HPDE6-E6E7 (cell line): ENCODE results near the gene ITPK1.

Experiments
- DNase-seq: peaks from one replicate; pipeline ENCODE4 v3.0.0; 2011; ENCODE audit warnings: missing footprints; ENCODE audit errors: extremely low spot score

Gene ITPK1

GRCh38 chr14:92990456-92991430 is 125.0 kb downstream of the ITPK1 start:
- DNase-seq: no peak

- no peak for DNase-seq
Measured at GRCh38 chr14:92988786-92989755, 126.7 kb downstream of the ITPK1 start.

DNA sequence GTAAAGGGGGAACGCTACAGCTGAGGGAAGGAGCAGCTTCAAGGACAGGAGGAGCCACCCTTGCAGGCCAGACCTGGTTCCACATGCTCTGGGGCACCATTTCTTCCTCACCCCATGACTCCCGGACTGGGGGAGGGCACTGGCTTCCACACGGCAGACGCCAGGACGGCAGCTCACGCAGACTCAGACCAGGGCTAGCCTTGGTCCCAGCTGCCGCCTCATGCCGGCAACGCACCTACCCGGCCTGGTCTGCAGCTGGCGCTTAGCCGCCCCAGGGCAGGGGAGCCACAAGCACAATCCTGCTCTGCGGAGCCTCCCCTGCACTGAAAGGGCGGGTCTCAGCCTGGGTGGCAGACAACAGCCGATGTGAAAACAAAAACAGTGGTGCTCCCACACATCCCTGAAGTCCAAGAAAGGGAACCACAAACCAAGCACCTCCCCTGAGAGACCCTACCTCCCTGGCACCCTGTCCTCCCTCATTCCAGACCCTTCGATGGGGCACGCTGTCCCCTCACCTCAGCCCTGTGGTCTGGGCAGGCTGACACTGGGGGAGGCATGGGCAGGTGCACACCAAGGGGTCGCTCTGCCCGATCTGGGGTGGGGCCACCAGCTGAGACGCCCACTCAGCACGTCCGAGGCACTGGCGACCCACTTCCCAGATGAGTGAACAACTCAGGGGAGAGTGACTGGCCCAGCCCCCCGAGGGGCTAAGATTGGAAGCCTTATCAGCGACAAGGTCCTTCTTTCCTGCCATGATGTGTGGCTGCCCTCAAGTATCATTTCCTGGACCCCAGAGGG is 127.8 kb downstream of the ITPK1 start:
- no peak for DNase-seq

DNA sequence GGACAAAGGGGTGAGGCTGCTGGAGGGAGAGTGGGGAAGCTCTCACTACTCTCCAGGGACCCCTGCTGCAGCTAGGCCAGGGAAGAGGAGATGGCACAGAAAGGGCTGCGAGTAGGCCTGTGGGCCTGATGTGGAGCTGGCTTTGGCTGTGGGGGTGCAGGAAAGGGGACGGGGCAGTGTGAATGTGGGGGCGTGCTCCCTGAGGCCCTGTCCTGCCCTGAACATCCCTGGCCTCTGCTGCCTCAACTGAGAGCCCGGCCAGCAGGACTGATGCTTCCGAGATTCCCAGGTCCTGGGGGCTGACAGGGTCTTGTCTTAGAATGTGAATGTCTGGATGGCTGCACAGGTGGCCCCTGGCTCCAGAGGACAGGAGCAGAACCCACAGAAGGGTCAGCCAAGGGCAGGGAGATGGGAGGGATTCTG is 128.6 kb downstream of the ITPK1 start:
- DNase-seq: no peak

DNA sequence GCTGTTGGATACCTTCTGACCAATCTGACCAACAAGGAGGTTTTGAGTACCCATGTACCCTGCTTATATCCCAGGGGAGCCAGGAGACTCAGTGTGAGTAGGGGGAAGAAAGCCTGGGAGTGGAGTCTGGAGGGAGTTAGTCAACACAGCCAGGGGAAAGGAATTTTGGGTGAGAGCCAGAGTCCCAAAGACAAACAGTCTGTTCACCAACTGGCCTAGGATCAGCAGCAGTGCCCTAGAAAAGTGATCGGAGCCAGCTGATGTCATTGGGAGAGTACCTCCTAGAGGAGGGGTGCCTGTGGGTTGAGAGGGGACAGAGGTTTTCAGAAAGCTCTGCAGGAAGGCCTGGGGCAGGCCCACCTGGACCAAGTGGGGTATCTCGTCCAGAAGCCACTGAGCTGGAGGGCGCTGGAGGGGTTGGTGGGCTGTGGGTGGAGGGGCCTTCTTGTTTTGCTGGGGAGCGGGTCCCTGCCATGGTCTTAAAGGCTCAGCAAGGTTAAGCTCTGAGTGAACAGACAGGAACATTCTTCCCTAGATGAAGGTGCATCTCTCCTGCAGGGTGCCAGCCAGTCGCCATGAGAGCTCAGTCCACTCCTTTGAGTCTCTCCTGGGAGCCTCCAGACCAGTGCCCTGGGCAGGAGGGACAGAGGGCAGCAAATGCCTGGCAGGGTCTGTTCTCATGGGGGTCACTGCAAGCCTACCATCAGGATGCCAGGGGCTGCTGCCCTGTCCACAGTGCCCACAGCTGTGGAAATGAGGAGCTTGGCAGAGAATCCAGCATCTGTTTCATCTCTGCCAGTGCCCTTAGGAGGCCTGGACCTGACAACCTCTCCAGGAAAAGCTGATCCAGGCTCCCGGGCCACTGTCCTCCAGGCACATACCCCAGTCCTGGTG is 129.2 kb downstream of the ITPK1 start:
- DNase-seq: no peak

DNA sequence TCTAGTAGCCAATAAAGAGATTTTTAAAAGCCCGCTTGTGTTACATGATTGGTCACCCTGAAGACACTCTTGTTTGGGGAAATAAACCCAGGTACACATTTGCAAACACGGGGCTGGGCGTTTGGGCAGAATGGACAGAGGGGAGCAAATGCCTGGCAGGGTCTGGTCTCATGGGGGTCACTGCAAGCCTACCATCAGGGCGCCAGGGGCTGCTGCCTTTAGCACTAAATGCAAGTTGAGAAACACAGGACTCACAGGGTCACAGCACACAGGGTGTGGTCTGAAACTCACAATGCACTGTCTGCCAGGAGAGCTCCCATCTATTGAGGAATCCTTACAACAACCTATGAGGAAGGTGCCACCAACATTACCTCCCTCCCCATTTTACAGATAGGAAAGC is 130.2 kb downstream of the ITPK1 start:
- DNase-seq: no peak

DNA sequence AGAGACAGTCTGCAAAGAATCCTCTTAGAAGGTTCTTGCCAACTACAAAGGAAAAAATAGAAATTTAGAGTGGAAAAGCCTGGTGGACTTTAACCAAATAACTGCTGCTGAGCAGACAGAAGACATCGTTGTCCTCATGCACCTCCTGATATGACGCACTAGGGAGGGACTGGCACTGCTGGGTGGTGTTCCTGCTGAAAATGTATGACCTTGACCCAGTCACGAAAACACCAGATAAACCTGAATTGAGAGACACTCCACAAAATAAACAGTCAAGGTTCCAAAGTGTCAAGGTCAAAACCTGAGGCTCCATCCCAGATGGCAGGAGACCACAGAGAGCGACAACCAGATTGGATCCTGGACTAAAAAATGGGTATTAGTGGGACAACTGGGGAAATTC is 130.8 kb downstream of the ITPK1 start:
- DNase-seq: no peak

DNA sequence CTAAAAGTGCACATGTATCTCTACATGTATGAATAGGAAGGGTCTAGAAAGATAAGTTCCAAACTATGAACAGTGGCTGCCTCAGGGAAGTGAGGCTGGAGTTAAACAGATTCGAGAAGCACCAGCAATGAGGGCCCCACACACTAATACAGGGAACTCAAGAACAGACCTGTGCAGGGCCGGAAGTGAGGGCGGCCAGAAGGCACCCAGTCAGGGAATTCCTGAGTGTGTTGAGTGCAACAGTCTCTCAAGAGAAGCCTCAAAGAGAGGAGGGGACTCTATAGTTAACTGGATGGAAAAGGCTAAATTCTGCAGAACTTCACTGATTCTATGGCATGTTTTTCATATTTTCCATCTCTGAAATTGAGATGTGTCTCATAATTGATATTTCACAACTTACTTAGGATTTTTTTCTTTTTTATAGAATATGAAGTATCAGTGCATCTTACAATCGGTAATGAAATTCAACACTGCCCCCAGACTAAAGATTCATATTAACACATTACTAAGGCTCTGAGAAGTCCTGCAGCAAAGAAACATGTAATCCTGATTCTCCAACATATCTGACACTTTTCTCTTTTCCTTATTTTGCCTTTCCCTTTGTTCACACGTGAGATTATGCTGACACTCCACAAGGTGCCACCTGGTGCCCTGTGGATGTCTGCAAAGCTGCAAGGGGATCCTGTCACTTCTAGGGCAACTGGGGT is 131.5 kb downstream of the ITPK1 start:
- DNase-seq: no peak

DNA sequence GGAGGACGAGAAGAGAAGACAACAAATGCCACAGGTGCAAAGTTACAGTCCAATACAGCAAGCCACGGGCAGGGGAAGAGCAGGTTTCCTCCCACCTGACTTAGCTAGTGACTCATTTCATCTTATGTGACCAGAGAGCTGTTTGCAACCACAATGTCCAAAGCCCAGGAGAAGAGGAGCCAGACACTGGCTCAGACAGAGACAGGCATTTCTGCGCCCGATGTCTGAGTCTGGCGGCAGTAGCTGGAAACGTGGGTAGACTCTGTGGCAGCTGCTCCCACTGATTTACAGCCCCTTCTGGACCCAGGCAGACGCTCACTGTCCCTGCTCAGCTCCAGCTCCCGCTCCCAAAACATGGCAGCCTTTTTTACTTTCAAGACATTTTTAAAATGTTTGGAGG is 132.8 kb downstream of the ITPK1 start:
- DNase-seq: no peak

- DNase-seq: no peak
Measured at GRCh38 chr14:92981726-92982125, 134.0 kb downstream of the ITPK1 start.

DNA sequence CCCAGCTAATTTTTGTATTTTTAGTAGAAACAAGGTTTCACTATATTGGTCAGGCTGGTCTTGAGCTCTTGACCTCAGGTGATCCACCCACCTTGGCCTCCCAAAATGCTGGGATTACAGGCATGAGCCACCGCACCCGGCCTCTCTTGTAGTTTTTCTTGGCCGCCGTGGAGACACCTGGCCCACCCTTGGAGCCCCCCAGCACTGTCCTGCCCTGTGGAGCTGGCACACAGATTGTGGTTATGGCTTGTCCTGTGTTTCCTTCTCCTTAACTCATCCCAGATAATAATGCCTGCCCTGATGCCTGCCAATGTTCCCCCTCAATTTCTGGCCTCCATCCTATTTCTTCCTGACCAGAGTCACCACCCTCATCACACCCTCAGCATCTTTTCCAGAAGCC is 134.9 kb downstream of the ITPK1 start:
- DNase-seq: no peak

DNA sequence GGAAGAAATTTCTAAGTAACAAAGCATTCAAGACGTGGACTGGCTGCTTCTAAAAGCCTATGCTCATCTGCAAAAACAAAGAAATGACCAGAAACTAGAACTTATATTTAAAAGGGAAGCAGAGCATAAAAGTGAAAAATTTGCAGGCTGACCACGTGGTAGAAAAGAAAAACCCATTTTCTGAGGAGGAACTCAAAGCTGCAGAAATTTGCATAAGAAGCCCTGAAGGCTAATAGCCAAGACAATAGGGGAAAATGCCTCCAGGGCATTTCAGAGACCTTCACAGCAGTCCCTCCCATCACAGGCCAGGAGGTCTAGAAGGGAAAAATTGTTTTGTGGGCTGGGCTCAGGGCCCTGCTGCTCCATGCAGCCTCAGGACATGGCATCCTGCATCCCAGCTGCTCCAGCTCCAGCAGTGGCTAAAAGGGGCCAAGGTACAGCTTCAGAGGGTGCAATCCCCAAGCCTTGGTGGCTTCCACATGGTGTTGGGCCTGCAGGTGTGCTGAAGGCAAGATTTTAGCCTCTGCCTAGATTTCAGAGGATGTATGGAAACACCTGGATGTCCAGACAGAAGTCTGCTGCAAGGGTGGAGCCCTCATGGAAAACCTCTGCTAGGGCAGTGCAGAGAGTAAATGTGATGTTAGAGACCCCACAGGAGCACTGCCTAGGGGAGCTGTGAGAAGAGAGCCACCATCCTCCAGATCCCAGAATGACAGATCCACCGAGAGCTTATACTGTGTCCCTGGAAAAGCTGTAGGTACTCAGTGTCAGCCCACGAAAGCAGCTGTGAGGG is 137.3 kb downstream of the ITPK1 start:
- DNase-seq: no peak

GRCh38 chr14:92976268-92976667 is 139.5 kb downstream of the ITPK1 start:
- no peak for DNase-seq

GRCh38 chr14:92974541-92975345 is 141.0 kb downstream of the ITPK1 start:
- DNase-seq: no peak

DNA sequence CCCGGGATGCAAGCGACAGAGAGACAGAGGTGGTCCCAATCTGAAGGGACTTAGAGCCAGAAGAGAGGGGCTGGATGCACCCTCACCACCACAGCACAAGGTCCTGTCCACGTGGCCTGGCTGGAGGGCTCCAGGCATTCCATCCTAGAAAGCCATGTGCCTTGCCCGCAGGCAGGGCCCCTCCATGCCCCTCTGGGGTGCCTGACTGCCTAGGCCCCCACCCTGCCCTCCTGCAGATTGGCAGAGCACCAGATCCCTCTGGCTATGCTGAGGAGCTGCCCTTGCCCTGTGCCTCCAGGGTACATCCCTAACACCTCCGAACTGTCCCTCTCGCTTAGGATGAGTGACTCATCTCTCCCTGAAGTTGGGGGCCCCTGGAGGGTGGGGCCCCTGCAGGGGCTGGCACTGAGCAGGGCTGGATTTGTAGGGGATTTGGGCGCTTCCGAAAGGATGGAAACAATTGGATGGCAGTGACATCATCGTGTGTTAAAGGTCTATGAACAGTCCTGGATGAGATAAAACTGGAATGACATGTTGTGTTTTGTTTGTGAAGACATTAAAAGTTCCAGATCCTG is 141.8 kb downstream of the ITPK1 start:
- DNase-seq: no peak

DNA sequence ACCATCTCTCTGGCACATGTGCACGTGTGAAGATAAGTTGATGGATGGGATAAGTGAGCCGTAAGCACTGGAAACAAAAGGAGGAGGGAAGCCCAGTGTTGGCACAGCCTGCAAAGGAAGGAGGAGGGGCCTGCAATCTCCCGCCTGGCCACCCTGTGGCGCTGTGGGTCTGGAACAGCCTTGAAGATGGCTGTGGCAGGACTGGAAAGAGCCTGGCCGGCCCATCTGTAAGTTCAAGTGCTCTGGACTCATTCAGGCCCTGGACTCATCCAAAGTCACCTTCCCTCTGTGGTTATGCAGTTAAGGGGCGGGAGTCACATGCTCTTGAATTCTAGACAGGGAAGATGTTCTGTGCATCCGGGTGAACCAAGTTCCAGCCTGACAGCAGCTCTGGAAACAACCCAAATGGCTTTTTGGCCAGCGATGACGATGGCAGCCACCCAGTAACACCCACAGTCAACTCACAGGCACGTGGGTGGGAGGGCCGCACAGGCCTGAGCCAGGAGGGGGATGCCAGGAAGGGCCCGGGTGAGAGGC is 142.4 kb downstream of the ITPK1 start:
- peak; percentile 67 for DNase-seq

- no peak for DNase-seq
Measured at GRCh38 chr14:92971601-92972180, 144.0 kb downstream of the ITPK1 start.
